Glutamatergic neuron (in vitro differentiated cells): Measurements from ENCODE around the gene EPB41L4B. TPM values are rescaled to one million over a fixed set of nuclear protein-coding genes. Genes with fewer than 3 reads are reported as not detected.

Source experiments
- DNase-seq: peaks from one replicate; pipeline ENCODE4 v3.0.0; 2022
- H3K27ac Mint-ChIP-seq: one replicate; pipeline ENCODE4 v1.8.0; 2020; ENCODE audit warnings: mild to moderate bottlenecking, mixed read lengths, inconsistent platforms; ENCODE audit not compliant: unreplicated experiment
- H3K27me3 Mint-ChIP-seq: one replicate; pipeline ENCODE4 v1.8.0; 2020; ENCODE audit warnings: mild to moderate bottlenecking, moderate library complexity, mixed read lengths, inconsistent platforms; ENCODE audit not compliant: unreplicated experiment
- H3K36me3 Mint-ChIP-seq: one replicate; pipeline ENCODE4 v1.8.0; 2020; ENCODE audit warnings: mild to moderate bottlenecking, mixed read lengths, inconsistent platforms; ENCODE audit not compliant: unreplicated experiment
- H3K4me1 Mint-ChIP-seq: one replicate; pipeline ENCODE4 v1.8.0; 2020; ENCODE audit warnings: mild to moderate bottlenecking, low read depth, mixed read lengths, inconsistent platforms; ENCODE audit not compliant: unreplicated experiment
- H3K4me3 Mint-ChIP-seq: one replicate; pipeline ENCODE4 v1.8.0; 2020; ENCODE audit warnings: mild to moderate bottlenecking, mixed read lengths, inconsistent platforms; ENCODE audit not compliant: unreplicated experiment
- H3K9me3 Mint-ChIP-seq: one replicate; pipeline ENCODE4 v1.8.0; 2020; ENCODE audit warnings: mild to moderate bottlenecking, moderate library complexity, mixed read lengths, inconsistent platforms; ENCODE audit not compliant: unreplicated experiment
- CTCF ChIP-seq: fragments of 200-600 bp; sonication (generic); IDR thresholded peaks from one replicate; pipeline ENCODE4 v1.5.0; 2021; ENCODE audit not compliant: partially characterized antibody, unreplicated experiment
- total RNA-seq: library from RNA; stranded (reverse); fragmentation: NEBNext Ultra II Directional; extraction: Animal tissue kit (Norgen Biotek cat#: 25700); gene quantifications from one replicate; pipeline ENCODE4 v1.2.1, GENCODE V29; 2021; ENCODE audit not compliant: unreplicated experiment

Gene EPB41L4B
- total RNA-seq, 1 donor from 2014 or later = 10.0 TPM

GRCh38 chr9:109214414-109214813 lies 106.4 kb downstream of the EPB41L4B start:
- peaks cover 5% of the 10 kb centered on the region for H3K36me3 Mint-ChIP-seq
- H3K4me1 Mint-ChIP-seq = peaks cover 2% of the 10 kb centered on the region
- peaks cover 2% of the 10 kb centered on the region for H3K9me3 Mint-ChIP-seq
- no peak overlapping the region for H3K4me3 Mint-ChIP-seq
- H3K27ac Mint-ChIP-seq = no peak overlapping the region
- H3K27me3 Mint-ChIP-seq = peaks cover 2% of the 10 kb centered on the region
- no peak for DNase-seq
- no peak for TF ChIP-seq CTCF

GRCh38 chr9:109213285-109214121 lies 107.4 kb downstream of the EPB41L4B start:
- no peak for TF ChIP-seq CTCF
- Mint-ChIP-seq H3K27me3 (peaks cover 2% of the 10 kb centered on the region), H3K9me3 (peaks cover 2% of the 10 kb centered on the region), H3K36me3 (peaks cover 5% of the 10 kb centered on the region), H3K4me1 (peaks cover 3% of the 10 kb centered on the region), H3K4me3 (no peak overlapping the region), H3K27ac (no peak overlapping the region)
- DNase-seq = no peak

- peaks cover 5% of the 10 kb centered on the region for H3K36me3 Mint-ChIP-seq
- H3K27me3 Mint-ChIP-seq = peaks cover 2% of the 10 kb centered on the region
- peaks cover 2% of the 10 kb centered on the region for H3K9me3 Mint-ChIP-seq
- no peak for TF ChIP-seq CTCF
- H3K27ac Mint-ChIP-seq = no peak overlapping the region
- peaks cover 3% of the 10 kb centered on the region for H3K4me1 Mint-ChIP-seq
- H3K4me3 Mint-ChIP-seq = no peak overlapping the region
- no peak for DNase-seq
Measured at GRCh38 chr9:109212768-109213167, 108.1 kb downstream of the EPB41L4B start.

- peaks cover 8% of the 10 kb centered on the region for H3K9me3 Mint-ChIP-seq
- H3K27me3 Mint-ChIP-seq = peaks cover 3% of the 10 kb centered on the region
- DNase-seq = no peak
Measured at GRCh38 chr9:109206670-109207069, 114.2 kb downstream of the EPB41L4B start.

More at GRCh38 chr9:109206670-109207069, 114.2 kb downstream of the EPB41L4B start:
- H3K4me3 Mint-ChIP-seq = no peak overlapping the region
- no peaks in the 10 kb centered on the region for H3K36me3 Mint-ChIP-seq
- no peak for TF ChIP-seq CTCF
- H3K27ac Mint-ChIP-seq = no peak overlapping the region
- peaks cover 1% of the 10 kb centered on the region for H3K4me1 Mint-ChIP-seq
